ENCODE data around the gene FAH. TPM values are rescaled to one million over a fixed set of nuclear protein-coding genes. Genes with fewer than 3 reads are reported as not detected.
A peak's percentile ranks its signal among the peaks of the same experiment; 100 is the strongest.
"Not testable (repeated sequence)": the region's sequence is repeated elsewhere in the genome, so short reads cannot be mapped to it uniquely, and the experiment has no call there.

The FAH gene
- total RNA-seq, 1 experiment from 2014 or later: 25.3 TPM

DNA sequence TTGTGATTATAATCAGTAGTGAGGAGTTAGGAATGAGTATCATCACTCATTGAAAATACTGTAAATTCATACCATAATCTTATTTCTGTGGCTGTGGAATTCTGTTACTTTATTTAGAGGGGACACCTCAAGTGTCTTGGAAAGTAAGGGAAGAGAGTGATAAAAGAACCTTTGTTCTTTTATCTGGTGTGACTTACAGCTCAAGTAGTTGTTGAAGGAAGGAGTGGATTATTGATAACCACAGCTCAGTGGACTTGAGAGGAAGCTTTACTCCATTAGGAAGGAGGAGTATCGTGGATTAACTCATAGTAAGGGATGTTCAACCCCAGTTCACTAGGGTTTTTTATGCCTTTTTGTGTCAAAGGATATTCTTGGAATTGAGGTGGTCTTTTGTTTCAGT, 32.2 kb upstream of the FAH start:
- no TSS peak for BruUV-seq (replicated peaks)
- POLR2A ChIA-PET: interaction anchor here (0.6 kb wide), 1 partner anchor 204 kb away, joined by 4 read pairs; no protein-coding TSS in a partner anchor
- CTCF ChIA-PET: no interaction called here
- TF ChIP-seq, protein P1, sequence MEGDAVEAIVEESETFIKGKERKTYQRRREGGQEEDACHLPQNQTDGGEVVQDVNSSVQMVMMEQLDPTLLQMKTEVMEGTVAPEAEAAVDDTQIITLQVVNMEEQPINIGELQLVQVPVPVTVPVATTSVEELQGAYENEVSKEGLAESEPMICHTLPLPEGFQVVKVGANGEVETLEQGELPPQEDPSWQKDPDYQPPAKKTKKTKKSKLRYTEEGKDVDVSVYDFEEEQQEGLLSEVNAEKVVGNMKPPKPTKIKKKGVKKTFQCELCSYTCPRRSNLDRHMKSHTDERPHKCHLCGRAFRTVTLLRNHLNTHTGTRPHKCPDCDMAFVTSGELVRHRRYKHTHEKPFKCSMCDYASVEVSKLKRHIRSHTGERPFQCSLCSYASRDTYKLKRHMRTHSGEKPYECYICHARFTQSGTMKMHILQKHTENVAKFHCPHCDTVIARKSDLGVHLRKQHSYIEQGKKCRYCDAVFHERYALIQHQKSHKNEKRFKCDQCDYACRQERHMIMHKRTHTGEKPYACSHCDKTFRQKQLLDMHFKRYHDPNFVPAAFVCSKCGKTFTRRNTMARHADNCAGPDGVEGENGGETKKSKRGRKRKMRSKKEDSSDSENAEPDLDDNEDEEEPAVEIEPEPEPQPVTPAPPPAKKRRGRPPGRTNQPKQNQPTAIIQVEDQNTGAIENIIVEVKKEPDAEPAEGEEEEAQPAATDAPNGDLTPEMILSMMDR (IDR thresholded peaks at IDR 0.05; ENCODE audit: unreplicated experiment): no peak
- peaks cover 6% of the 10 kb centered on the region for H3K4me1 Mint-ChIP-seq (ENCODE audit: insufficient read depth, unreplicated experiment)
- H3K9me3 Mint-ChIP-seq (ENCODE audit: unreplicated experiment): no peaks in the 10 kb centered on the region
- H3K27me3 Mint-ChIP-seq (ENCODE audit: insufficient read depth, unreplicated experiment): no peaks in the 10 kb centered on the region
- H3K27ac Mint-ChIP-seq (ENCODE audit: low read depth, unreplicated experiment): peak overlapping the region; percentile 15
- DNase-seq (ENCODE audit: unreplicated experiment): no peak
- H3K4me3 Mint-ChIP-seq (ENCODE audit: unreplicated experiment): no peak overlapping the region
- intact Hi-C loops (cut with micrococcal nuclease): no loop called here
- H3K36me3 Mint-ChIP-seq (ENCODE audit: insufficient read depth, unreplicated experiment): peaks cover 34% of the 10 kb centered on the region

DNA sequence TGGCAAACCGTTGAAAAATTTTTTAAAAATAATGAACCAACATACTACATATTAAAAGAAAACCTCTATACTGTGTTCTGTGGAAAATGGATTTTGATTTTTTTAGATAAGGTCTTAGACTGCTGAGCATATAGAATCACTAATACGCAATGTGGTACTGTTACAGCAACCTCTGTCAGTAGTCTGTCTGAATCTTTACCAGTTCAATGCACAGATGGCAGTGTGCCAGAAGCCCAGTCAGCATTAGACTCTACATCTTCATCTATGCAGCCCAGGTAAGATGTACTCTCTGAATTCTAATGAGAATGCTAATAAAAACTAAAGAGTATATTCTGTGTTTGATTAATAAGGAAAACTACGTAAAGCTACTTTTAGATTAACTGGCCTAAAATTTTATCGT, 31.3 kb upstream of the FAH start:
- peaks cover 6% of the 10 kb centered on the region for H3K4me1 Mint-ChIP-seq (ENCODE audit: insufficient read depth, unreplicated experiment)
- BruUV-seq (replicated peaks): no TSS peak
- H3K9me3 Mint-ChIP-seq (ENCODE audit: unreplicated experiment): no peaks in the 10 kb centered on the region
- CTCF ChIA-PET: no interaction called here
- DNase-seq (ENCODE audit: unreplicated experiment): peak; percentile 30
- no peak overlapping the region for H3K4me3 Mint-ChIP-seq (ENCODE audit: unreplicated experiment)
- no peak overlapping the region for H3K27ac Mint-ChIP-seq (ENCODE audit: low read depth, unreplicated experiment)
- intact Hi-C loops (cut with micrococcal nuclease): no loop called here
- TF ChIP-seq, protein P1 (IDR thresholded peaks at IDR 0.05; ENCODE audit: unreplicated experiment): no peak
- POLR2A ChIA-PET: no interaction called here
- no peaks in the 10 kb centered on the region for H3K27me3 Mint-ChIP-seq (ENCODE audit: insufficient read depth, unreplicated experiment)
- H3K36me3 Mint-ChIP-seq (ENCODE audit: insufficient read depth, unreplicated experiment): peaks cover 43% of the 10 kb centered on the region

DNA sequence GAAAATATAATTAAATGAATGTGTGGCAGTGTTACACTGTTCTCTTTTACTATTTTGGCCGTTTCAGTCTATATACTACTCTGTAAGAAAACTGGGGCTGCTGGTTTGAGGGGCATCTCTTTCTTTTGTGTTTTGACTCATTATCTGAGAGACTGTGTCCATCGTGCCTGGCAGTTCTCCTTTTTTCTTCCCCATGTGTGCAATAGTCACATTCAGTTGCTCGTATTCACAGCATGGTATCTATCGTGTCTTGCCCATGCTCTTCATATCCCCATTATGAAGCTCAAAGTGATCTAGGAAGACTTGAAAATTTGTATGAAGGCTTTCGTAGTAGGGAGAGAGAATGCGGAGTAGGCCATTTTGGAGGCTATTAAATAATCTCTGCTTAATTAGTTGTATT, 29.8 kb upstream of the FAH start:
- H3K27ac Mint-ChIP-seq (ENCODE audit: low read depth, unreplicated experiment): no peak overlapping the region
- H3K36me3 Mint-ChIP-seq (ENCODE audit: insufficient read depth, unreplicated experiment): peaks cover 54% of the 10 kb centered on the region
- TF ChIP-seq, protein P1 (IDR thresholded peaks at IDR 0.05; ENCODE audit: unreplicated experiment): no peak
- H3K4me1 Mint-ChIP-seq (ENCODE audit: insufficient read depth, unreplicated experiment): peaks cover 6% of the 10 kb centered on the region
- intact Hi-C loops (cut with micrococcal nuclease): no loop called here
- CTCF ChIA-PET: interaction anchor here (0.8 kb wide), 1 partner anchor 303 kb away, joined by 3 read pairs; no protein-coding TSS in a partner anchor
- BruUV-seq (replicated peaks): no TSS peak
- no peak overlapping the region for H3K4me3 Mint-ChIP-seq (ENCODE audit: unreplicated experiment)
- H3K27me3 Mint-ChIP-seq (ENCODE audit: insufficient read depth, unreplicated experiment): no peaks in the 10 kb centered on the region
- no peak for DNase-seq (ENCODE audit: unreplicated experiment)
- H3K9me3 Mint-ChIP-seq (ENCODE audit: unreplicated experiment): no peaks in the 10 kb centered on the region
- POLR2A ChIA-PET: interaction anchor here (0.9 to 1.1 kb wide), 2 partner anchors 14 to 15 kb away, joined by 3 read pairs; no protein-coding TSS in a partner anchor

DNA sequence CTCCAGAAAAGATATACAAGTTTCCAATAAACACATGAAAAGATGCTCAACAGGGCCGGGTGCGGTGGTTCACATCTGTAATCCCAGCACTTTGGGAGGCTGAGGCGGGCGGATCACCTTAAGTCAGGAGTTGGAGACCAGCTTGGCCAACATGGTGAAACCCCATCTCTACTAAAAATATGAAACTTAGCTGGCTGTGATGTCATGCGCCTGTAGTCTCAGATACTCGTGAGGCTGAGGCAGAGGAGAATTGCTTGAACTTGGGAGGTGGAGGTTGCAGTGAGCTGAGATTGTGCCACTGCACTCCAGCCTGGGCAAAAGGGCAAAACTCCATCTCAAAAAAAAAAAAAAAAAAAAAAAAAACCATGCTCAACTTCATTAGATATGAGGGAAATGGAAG, 25.5 kb upstream of the FAH start:
- CTCF ChIA-PET; H3K4me1 Mint-ChIP-seq (ENCODE audit: insufficient read depth, unreplicated experiment); intact Hi-C loops (cut with micrococcal nuclease); H3K27me3 Mint-ChIP-seq (ENCODE audit: insufficient read depth, unreplicated experiment); DNase-seq (ENCODE audit: unreplicated experiment); H3K27ac Mint-ChIP-seq (ENCODE audit: low read depth, unreplicated experiment); H3K9me3 Mint-ChIP-seq (ENCODE audit: unreplicated experiment); H3K4me3 Mint-ChIP-seq (ENCODE audit: unreplicated experiment); BruUV-seq (replicated peaks): not testable (repeated sequence)
- POLR2A ChIA-PET: interaction anchor here (0.7 kb wide), 1 partner anchor 43 kb away, joined by 4 read pairs; no protein-coding TSS in a partner anchor
- peaks cover 75% of the 10 kb centered on the region for H3K36me3 Mint-ChIP-seq (ENCODE audit: insufficient read depth, unreplicated experiment)

DNA sequence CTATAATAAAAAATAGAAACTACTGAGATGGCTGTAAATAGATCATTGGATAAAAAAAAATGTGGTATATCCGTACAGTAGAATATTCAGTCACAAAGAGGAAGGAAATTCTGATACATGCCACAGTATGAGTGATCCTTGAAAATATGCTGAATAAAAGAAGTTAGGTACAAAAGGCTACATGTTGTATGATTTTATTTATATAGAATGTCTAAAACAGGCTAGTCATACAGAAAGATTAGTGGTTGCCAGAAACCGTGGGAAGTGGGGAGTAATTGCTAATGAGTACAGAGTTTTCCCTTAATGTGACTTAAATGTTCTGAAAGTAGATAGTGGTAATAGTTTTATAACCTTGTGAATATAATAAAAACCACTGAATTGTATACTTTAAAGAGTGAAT, 24.9 kb upstream of the FAH start:
- no peaks in the 10 kb centered on the region for H3K4me1 Mint-ChIP-seq (ENCODE audit: insufficient read depth, unreplicated experiment)
- TF ChIP-seq, protein P1 (IDR thresholded peaks at IDR 0.05; ENCODE audit: unreplicated experiment): no peak
- no peak for DNase-seq (ENCODE audit: unreplicated experiment)
- H3K9me3 Mint-ChIP-seq (ENCODE audit: unreplicated experiment): no peaks in the 10 kb centered on the region
- BruUV-seq (replicated peaks): no TSS peak
- peaks cover 68% of the 10 kb centered on the region for H3K36me3 Mint-ChIP-seq (ENCODE audit: insufficient read depth, unreplicated experiment)
- intact Hi-C loops (cut with micrococcal nuclease): no loop called here
- H3K27me3 Mint-ChIP-seq (ENCODE audit: insufficient read depth, unreplicated experiment): no peaks in the 10 kb centered on the region
- POLR2A ChIA-PET: interaction anchor here (0.5 to 0.7 kb wide), 2 partner anchors 43 to 68 kb away, joined by 3 to 4 read pairs; partner anchors contain the start of gene ZFAND6
- CTCF ChIA-PET: no interaction called here
- H3K27ac Mint-ChIP-seq (ENCODE audit: low read depth, unreplicated experiment): no peak overlapping the region
- no peak overlapping the region for H3K4me3 Mint-ChIP-seq (ENCODE audit: unreplicated experiment)
